ENCODE measurements around the gene ZNF787. TPM values are rescaled to one million over a fixed set of nuclear protein-coding genes. Genes with fewer than 3 reads are reported as not detected.

ZNF787 gene
- total and polyA plus RNA-seq, 7 donors: 27.3 to 62.7 (median 53.5) TPM

DNA sequence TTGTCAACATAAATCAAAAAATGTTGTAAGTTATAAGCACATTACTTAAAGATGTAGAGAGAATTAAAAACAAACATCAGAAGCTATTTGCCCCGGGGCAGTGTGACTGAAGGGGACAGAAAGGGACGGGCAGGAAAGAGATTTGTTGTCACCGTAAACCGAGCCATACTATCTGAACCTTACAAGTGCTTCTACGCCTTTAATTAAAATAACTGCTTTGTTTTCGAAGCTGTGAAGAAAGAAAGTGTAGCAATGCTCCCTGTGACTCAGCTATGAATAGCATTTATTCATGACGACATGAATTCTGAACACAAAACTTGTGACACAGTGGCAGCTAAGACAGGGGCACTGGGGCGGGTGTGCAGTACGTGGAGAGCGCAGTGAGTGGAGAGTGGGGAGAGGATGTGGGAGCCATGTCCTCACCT is 30.0 kb downstream of the ZNF787 start:
- WGBS, 3 donors: 66 to 78% (median 67%) methylated on average over 10 of the region's 10 CpGs
- peaks cover 0 to 12% of the 10 kb centered on the region in 2 donors for H3K36me3 ChIP-seq (ENCODE audit: insufficient read depth in 1 of 2, low read depth in 1 of 2)
- ATAC-seq (peak; percentile 78 to 90 (median 85)), DNase-seq (no peak)
- intact Hi-C loops (cut with DNase I): no loop called here
- no peaks in the 10 kb centered on the region for H3K4me1 ChIP-seq
- H3K4me3 ChIP-seq: peak overlapping the region; percentile 17
- H3K9me3 ChIP-seq: no peaks in the 10 kb centered on the region
- no peaks in the 10 kb centered on the region for H3K27me3 ChIP-seq (ENCODE audit: insufficient read depth in 3 of 3, low read length in 2 of 3)
- peak overlapping the region; percentile 54 for H3K27ac ChIP-seq
- TF ChIP-seq, protein P1, sequence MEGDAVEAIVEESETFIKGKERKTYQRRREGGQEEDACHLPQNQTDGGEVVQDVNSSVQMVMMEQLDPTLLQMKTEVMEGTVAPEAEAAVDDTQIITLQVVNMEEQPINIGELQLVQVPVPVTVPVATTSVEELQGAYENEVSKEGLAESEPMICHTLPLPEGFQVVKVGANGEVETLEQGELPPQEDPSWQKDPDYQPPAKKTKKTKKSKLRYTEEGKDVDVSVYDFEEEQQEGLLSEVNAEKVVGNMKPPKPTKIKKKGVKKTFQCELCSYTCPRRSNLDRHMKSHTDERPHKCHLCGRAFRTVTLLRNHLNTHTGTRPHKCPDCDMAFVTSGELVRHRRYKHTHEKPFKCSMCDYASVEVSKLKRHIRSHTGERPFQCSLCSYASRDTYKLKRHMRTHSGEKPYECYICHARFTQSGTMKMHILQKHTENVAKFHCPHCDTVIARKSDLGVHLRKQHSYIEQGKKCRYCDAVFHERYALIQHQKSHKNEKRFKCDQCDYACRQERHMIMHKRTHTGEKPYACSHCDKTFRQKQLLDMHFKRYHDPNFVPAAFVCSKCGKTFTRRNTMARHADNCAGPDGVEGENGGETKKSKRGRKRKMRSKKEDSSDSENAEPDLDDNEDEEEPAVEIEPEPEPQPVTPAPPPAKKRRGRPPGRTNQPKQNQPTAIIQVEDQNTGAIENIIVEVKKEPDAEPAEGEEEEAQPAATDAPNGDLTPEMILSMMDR (IDR thresholded peaks at IDR 0.05): no peak

GRCh38 chr19:56089344-56089743 is 31.8 kb downstream of the ZNF787 start:
- WGBS, 3 donors: 81 to 92% (median 88%) methylated on average over 14 of the region's 14 CpGs
- Histone ChIP-seq H3K4me1 (no peaks in the 10 kb centered on the region), H3K4me3 (no peak overlapping the region), H3K27me3 (ENCODE audit: insufficient read depth in 3 of 3, low read length in 2 of 3) (no peaks in the 10 kb centered on the region), H3K27ac (no peak overlapping the region), H3K9me3 (no peaks in the 10 kb centered on the region), H3K36me3 (ENCODE audit: insufficient read depth in 1 of 2, low read depth in 1 of 2) (peaks cover 0 to 6% of the 10 kb centered on the region in 2 donors)
- TF ChIP-seq, protein P1 (IDR thresholded peaks at IDR 0.05): no peak
- no peak for DNase-seq
- intact Hi-C loops (cut with DNase I): no loop called here
- no peak for ATAC-seq

DNA sequence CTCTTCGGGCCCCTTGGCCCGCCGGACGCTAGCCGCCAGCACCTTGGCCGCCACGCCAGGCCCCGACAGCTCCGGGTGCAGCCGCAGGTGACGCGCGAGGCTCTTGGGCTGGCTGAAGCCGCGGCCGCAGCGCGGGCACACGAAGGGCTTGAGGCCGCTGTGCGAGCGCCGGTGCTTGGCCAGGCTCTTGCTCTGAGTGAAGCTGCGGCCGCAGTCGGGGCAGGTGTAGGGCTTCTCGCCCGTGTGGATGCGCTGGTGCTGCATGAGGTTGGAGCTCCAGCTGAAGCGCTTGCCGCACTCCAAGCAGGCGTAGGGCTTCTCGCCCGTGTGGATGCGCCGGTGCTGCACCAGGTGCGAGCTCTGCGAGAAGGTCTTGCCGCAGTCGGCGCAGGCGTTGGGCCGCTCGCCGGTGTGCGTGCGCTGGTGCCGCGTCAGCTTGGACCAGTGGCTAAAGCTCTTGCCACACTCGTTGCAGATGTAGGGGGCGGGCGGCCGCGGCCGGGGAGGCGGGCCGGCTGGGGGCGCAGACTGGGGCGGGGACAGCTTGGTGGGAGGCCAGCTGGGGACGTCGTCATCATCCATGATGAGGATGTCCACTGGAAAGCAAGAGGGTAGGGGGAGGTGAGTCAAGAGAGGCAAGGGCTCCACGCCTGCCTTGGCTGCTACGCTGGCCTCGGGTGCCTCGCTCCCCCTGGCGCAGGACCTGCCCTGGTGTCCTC is 32.4 kb downstream of the ZNF787 start:
- TF ChIP-seq, protein P1 (IDR thresholded peaks at IDR 0.05): no peak
- H3K27me3 ChIP-seq (ENCODE audit: insufficient read depth in 3 of 3, low read length in 2 of 3): no peaks in the 10 kb centered on the region
- intact Hi-C loops (cut with DNase I): no loop called here
- no peak for DNase-seq
- no peak for ATAC-seq
- H3K36me3 ChIP-seq (ENCODE audit: insufficient read depth in 1 of 2, low read depth in 1 of 2): peaks cover 0 to 6% of the 10 kb centered on the region in 2 donors
- no peak overlapping the region for H3K27ac ChIP-seq
- no peak overlapping the region for H3K4me3 ChIP-seq
- H3K4me1 ChIP-seq: no peaks in the 10 kb centered on the region
- 94 to 95% (median 95%) methylated on average over 65 to 66 of the region's 66 CpGs for WGBS, 3 donors
- no peaks in the 10 kb centered on the region for H3K9me3 ChIP-seq

DNA sequence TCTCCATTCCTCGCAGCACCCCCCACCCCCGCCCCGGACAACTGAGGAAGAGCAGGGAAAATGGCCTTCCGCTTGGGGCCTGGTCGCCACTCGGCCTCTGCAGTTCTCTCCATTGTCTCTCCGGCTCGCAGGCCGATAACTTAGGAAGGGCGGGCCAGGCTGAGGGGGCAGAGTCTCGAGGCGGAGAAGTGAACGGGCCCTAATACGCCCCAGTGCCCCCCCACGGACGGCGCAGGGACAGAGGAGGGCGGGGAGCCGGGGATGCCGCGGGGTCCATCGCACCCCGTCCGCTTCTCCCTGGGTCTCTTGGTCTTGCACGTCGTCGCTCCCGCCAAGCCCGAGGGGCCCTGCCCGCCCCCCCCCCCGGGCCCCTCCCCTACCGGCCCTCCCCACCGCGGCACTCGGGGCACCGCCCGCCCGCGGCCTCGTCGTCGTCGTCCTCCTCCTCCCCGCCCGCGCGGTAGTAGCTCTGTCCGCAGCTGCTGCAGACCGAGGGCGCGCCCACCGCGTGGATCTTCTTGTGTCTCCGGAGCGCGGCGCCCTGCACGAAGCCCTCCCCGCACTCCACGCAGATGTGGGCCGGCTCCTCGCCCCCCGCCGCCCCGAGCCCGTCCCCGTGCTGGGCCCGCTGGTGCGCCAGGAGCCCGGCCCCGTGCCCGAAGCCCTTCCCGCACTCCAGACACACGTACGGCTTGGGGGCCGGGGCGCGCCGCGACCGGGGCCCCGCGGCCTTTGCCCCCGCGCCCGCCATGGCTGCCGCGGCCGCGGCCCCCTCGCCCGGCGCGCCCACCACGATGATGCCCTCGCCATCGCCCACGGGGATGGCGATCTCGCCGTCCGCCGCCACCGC is 33.2 kb downstream of the ZNF787 start:
- Histone ChIP-seq H3K4me3 (no peak overlapping the region), H3K4me1 (no peaks in the 10 kb centered on the region), H3K27me3 (ENCODE audit: insufficient read depth in 3 of 3, low read length in 2 of 3) (no peaks in the 10 kb centered on the region), H3K9me3 (no peaks in the 10 kb centered on the region), H3K27ac (no peak overlapping the region), H3K36me3 (ENCODE audit: insufficient read depth in 1 of 2, low read depth in 1 of 2) (peaks cover 0 to 6% of the 10 kb centered on the region in 2 donors)
- no peak for ATAC-seq
- intact Hi-C loops (cut with DNase I): no loop called here
- TF ChIP-seq, protein P1 (IDR thresholded peaks at IDR 0.05): no peak
- 81 to 86% (median 85%) methylated on average over 55 to 104 of the region's 104 CpGs for WGBS, 3 donors
- no peak for DNase-seq
